Measurements from ENCODE around the gene PROSER1. TPM values are rescaled to one million over a fixed set of nuclear protein-coding genes. Genes with fewer than 3 reads are reported as not detected.

Gene PROSER1
- total RNA-seq, 6 experiments from 2014 or later: 15.2 to 19.6 (median 18.3) TPM

DNA sequence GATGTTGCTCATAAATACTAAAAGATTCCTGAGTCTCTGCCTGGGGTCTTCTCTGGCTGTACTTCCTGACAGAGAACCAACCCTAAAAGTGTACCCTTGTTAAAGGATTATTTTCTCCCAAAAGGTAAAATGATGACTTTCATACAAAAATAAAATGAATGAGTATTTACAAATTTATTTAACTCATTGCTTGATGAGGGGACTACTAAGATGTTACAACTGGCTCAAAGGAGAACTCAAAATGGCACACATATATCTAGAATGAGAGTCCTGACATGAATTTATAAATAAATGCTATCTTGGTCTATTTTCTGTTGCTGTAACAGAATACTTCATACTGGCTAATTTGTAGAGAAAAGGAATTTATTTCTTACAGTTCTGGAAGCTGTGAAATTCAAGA lies 77.7 kb downstream of the PROSER1 start:
- no peaks in the 10 kb centered on the region for H3K36me3 Mint-ChIP-seq (ENCODE audit: low read depth)
- H3K4me3 Mint-ChIP-seq: no peak overlapping the region
- TF ChIP-seq, protein P1, sequence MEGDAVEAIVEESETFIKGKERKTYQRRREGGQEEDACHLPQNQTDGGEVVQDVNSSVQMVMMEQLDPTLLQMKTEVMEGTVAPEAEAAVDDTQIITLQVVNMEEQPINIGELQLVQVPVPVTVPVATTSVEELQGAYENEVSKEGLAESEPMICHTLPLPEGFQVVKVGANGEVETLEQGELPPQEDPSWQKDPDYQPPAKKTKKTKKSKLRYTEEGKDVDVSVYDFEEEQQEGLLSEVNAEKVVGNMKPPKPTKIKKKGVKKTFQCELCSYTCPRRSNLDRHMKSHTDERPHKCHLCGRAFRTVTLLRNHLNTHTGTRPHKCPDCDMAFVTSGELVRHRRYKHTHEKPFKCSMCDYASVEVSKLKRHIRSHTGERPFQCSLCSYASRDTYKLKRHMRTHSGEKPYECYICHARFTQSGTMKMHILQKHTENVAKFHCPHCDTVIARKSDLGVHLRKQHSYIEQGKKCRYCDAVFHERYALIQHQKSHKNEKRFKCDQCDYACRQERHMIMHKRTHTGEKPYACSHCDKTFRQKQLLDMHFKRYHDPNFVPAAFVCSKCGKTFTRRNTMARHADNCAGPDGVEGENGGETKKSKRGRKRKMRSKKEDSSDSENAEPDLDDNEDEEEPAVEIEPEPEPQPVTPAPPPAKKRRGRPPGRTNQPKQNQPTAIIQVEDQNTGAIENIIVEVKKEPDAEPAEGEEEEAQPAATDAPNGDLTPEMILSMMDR (IDR thresholded peaks at IDR 0.05): no peak
- DNase-seq: no peak
- peaks cover 23% of the 10 kb centered on the region for H3K9me3 Mint-ChIP-seq
- no peak overlapping the region for H3K27ac Mint-ChIP-seq
- H3K27me3 Mint-ChIP-seq (ENCODE audit: insufficient read depth): peaks cover 2% of the 10 kb centered on the region
- H3K4me1 Mint-ChIP-seq (ENCODE audit: low read depth): no peaks in the 10 kb centered on the region

Other genes starting within 250 kb of the PROSER1 start
- not detected for gene STOML3, start 47.3 kb downstream of the PROSER1 start, total RNA-seq (2021; fragmentation: NEBNext Ultra II Directional; extraction: Animal tissue kit (Norgen Biotek cat#: 25700))
- gene NHLRC3, start 367 bp upstream of the PROSER1 start, total RNA-seq (2021; fragmentation: NEBNext Ultra II Directional; extraction: Animal tissue kit (Norgen Biotek cat#: 25700)): 1 to 10 TPM; 7.3 to 9.6 (median 7.8) TPM